Activated T-helper 2 cell treated with anti-CD3 and anti-CD28 coated beads, Interferon-gamma antibody, Interleukin-2, Interleukin-4, amounts not matched to agents 10 μg/mL and 5 μg/mL and 100 μg/mL, durations not matched to agents 14 hours and 24 hours and 36 hours (primary cell): ENCODE measurements around the gene SH2D2A. TPM values are rescaled to one million over a fixed set of nuclear protein-coding genes. Genes with fewer than 3 reads are reported as not detected.

Experiments used
- DNase-seq: peaks from one replicate; pipeline ENCODE4 v3.0.0; 2021; ENCODE audit warnings: low spot score
- H3K27ac Mint-ChIP-seq: one replicate; pipeline ENCODE4 v1.8.0; 2021; ENCODE audit warnings: mixed read lengths
- H3K27me3 Mint-ChIP-seq: one replicate; pipeline ENCODE4 v1.8.0; 2021; ENCODE audit warnings: low read depth, mixed read lengths
- H3K36me3 Mint-ChIP-seq: one replicate; pipeline ENCODE4 v1.8.0; 2021; ENCODE audit warnings: low read depth, mixed read lengths
- H3K4me1 Mint-ChIP-seq: one replicate; pipeline ENCODE4 v1.8.0; 2021; ENCODE audit warnings: low read depth, mixed read lengths
- H3K4me3 Mint-ChIP-seq: one replicate; pipeline ENCODE4 v1.8.0; 2021; ENCODE audit warnings: low read depth, mild to moderate bottlenecking, moderate library complexity, mixed read lengths
- H3K9me3 Mint-ChIP-seq: one replicate; pipeline ENCODE4 v1.8.0; 2021; ENCODE audit warnings: mixed read lengths
- intact Hi-C: fragments of 100-400 bp; cut with micrococcal nuclease; formaldehyde crosslinking; loops from one replicate; pipeline ENCODE4 v1.15.1; 2023
- total RNA-seq: library from RNA; stranded (reverse); gene quantifications from 2 replicates; pipeline ENCODE4 v1.2.3, GENCODE V29; 2022

Gene SH2D2A
- total RNA-seq, 1 donor from 2014 or later: 474 TPM

- Mint-ChIP-seq H3K27ac (peak overlapping the region; percentile 43), H3K27me3 (no peaks in the 10 kb centered on the region), H3K4me1 (peaks cover 48% of the 10 kb centered on the region), H3K4me3 (no peak overlapping the region), H3K9me3 (no peaks in the 10 kb centered on the region), H3K36me3 (peaks cover 67% of the 10 kb centered on the region)
- no peak for DNase-seq
- intact Hi-C loops: loop anchor here (5.0 kb wide), 1 partner anchor 34 kb away; no protein-coding TSS in a partner anchor
Observed at GRCh38 chr1:156803086-156803851, 13.4 kb downstream of the SH2D2A start.

- Mint-ChIP-seq H3K4me1 (peaks cover 40% of the 10 kb centered on the region), H3K27ac (peak overlapping the region; percentile 41), H3K36me3 (peaks cover 67% of the 10 kb centered on the region), H3K9me3 (no peaks in the 10 kb centered on the region), H3K27me3 (no peaks in the 10 kb centered on the region), H3K4me3 (no peak overlapping the region)
- no peak for DNase-seq
- intact Hi-C loops: loop anchor here (5.0 kb wide), 1 partner anchor 35 kb away; no protein-coding TSS in a partner anchor
Observed at GRCh38 chr1:156802421-156802935, 14.2 kb downstream of the SH2D2A start.

- intact Hi-C loops: loop anchor here (5.0 kb wide), 1 partner anchor 36 kb away; no protein-coding TSS in a partner anchor
- peaks cover 65% of the 10 kb centered on the region for H3K36me3 Mint-ChIP-seq
- H3K27me3 Mint-ChIP-seq: no peaks in the 10 kb centered on the region
- peak overlapping the region; percentile 77 for H3K27ac Mint-ChIP-seq
- H3K4me1 Mint-ChIP-seq: peaks cover 34% of the 10 kb centered on the region
- H3K9me3 Mint-ChIP-seq: no peaks in the 10 kb centered on the region
- no peak for DNase-seq
- no peak overlapping the region for H3K4me3 Mint-ChIP-seq
Observed at GRCh38 chr1:156801409-156802121, 15.1 kb downstream of the SH2D2A start.

- no peaks in the 10 kb centered on the region for H3K27me3 Mint-ChIP-seq
- H3K9me3 Mint-ChIP-seq: no peaks in the 10 kb centered on the region
- H3K4me1 Mint-ChIP-seq: peaks cover 28% of the 10 kb centered on the region
- intact Hi-C loops: loop anchor here (1.0 kb wide), 1 partner anchor 63 kb away; the partner anchor contains the start of gene NTRK1
- H3K4me3 Mint-ChIP-seq: no peak overlapping the region
- peak; percentile 48 for DNase-seq
- peaks cover 77% of the 10 kb centered on the region for H3K36me3 Mint-ChIP-seq
- H3K27ac Mint-ChIP-seq: no peak overlapping the region
Observed at GRCh38 chr1:156797212-156797871, 19.3 kb downstream of the SH2D2A start.

GRCh38 chr1:156796340-156797097 is 20.1 kb downstream of the SH2D2A start:
- H3K27ac Mint-ChIP-seq: peak overlapping the region; percentile 10
- H3K4me1 Mint-ChIP-seq: peaks cover 20% of the 10 kb centered on the region
- intact Hi-C loops: loop anchor here (1.0 kb wide), 1 partner anchor 64 kb away; the partner anchor contains the start of gene NTRK1
- DNase-seq: no peak
- H3K36me3 Mint-ChIP-seq: peaks cover 78% of the 10 kb centered on the region
- no peaks in the 10 kb centered on the region for H3K27me3 Mint-ChIP-seq
- H3K9me3 Mint-ChIP-seq: no peaks in the 10 kb centered on the region
- H3K4me3 Mint-ChIP-seq: no peak overlapping the region

GRCh38 chr1:156795787-156796186 is 20.9 kb downstream of the SH2D2A start:
- intact Hi-C loops: no loop called here
- no peak overlapping the region for H3K4me3 Mint-ChIP-seq
- peaks cover 13% of the 10 kb centered on the region for H3K4me1 Mint-ChIP-seq
- DNase-seq: no peak
- H3K27ac Mint-ChIP-seq: no peak overlapping the region
- no peaks in the 10 kb centered on the region for H3K9me3 Mint-ChIP-seq
- no peaks in the 10 kb centered on the region for H3K27me3 Mint-ChIP-seq
- H3K36me3 Mint-ChIP-seq: peaks cover 77% of the 10 kb centered on the region

- intact Hi-C loops: no loop called here
- H3K4me1 Mint-ChIP-seq: peaks cover 10% of the 10 kb centered on the region
- DNase-seq: no peak
- H3K4me3 Mint-ChIP-seq: no peak overlapping the region
- no peaks in the 10 kb centered on the region for H3K27me3 Mint-ChIP-seq
- H3K27ac Mint-ChIP-seq: no peak overlapping the region
- H3K9me3 Mint-ChIP-seq: no peaks in the 10 kb centered on the region
- peaks cover 74% of the 10 kb centered on the region for H3K36me3 Mint-ChIP-seq
Observed at GRCh38 chr1:156795374-156795733, 21.3 kb downstream of the SH2D2A start.

GRCh38 chr1:156794506-156795373 is 21.9 kb downstream of the SH2D2A start:
- no peaks in the 10 kb centered on the region for H3K27me3 Mint-ChIP-seq
- H3K27ac Mint-ChIP-seq: no peak overlapping the region
- peaks cover 7% of the 10 kb centered on the region for H3K4me1 Mint-ChIP-seq
- no peak for DNase-seq
- H3K4me3 Mint-ChIP-seq: no peak overlapping the region
- H3K9me3 Mint-ChIP-seq: no peaks in the 10 kb centered on the region
- intact Hi-C loops: no loop called here
- peaks cover 75% of the 10 kb centered on the region for H3K36me3 Mint-ChIP-seq

- no peak for DNase-seq
- intact Hi-C loops: no loop called here
- no peaks in the 10 kb centered on the region for H3K4me1 Mint-ChIP-seq
- H3K27me3 Mint-ChIP-seq: no peaks in the 10 kb centered on the region
- H3K36me3 Mint-ChIP-seq: peaks cover 68% of the 10 kb centered on the region
- no peak overlapping the region for H3K4me3 Mint-ChIP-seq
- no peak overlapping the region for H3K27ac Mint-ChIP-seq
- H3K9me3 Mint-ChIP-seq: no peaks in the 10 kb centered on the region
Observed at GRCh38 chr1:156789621-156790318, 26.9 kb downstream of the SH2D2A start.

- H3K4me3 Mint-ChIP-seq: no peak overlapping the region
- no peaks in the 10 kb centered on the region for H3K9me3 Mint-ChIP-seq
- DNase-seq: no peak
- H3K27ac Mint-ChIP-seq: no peak overlapping the region
- intact Hi-C loops: no loop called here
- H3K36me3 Mint-ChIP-seq: peaks cover 61% of the 10 kb centered on the region
- no peaks in the 10 kb centered on the region for H3K4me1 Mint-ChIP-seq
- no peaks in the 10 kb centered on the region for H3K27me3 Mint-ChIP-seq
Observed at GRCh38 chr1:156788136-156788535, 28.5 kb downstream of the SH2D2A start.

- H3K4me3 Mint-ChIP-seq: no peak overlapping the region
- DNase-seq: no peak
- intact Hi-C loops: no loop called here
- peaks cover 3% of the 10 kb centered on the region for H3K4me1 Mint-ChIP-seq
- no peak overlapping the region for H3K27ac Mint-ChIP-seq
- H3K9me3 Mint-ChIP-seq: no peaks in the 10 kb centered on the region
- H3K27me3 Mint-ChIP-seq: no peaks in the 10 kb centered on the region
- peaks cover 65% of the 10 kb centered on the region for H3K36me3 Mint-ChIP-seq
Observed at GRCh38 chr1:156786640-156787039, 30.0 kb downstream of the SH2D2A start.
